ENCODE data around the gene RUVBL2. TPM values are rescaled to one million over a fixed set of nuclear protein-coding genes. Genes with fewer than 3 reads are reported as not detected.

RUVBL2 gene
- total and polyA plus RNA-seq, 10 donors: 32.0 to 58.4 (median 40.4) TPM

DNA sequence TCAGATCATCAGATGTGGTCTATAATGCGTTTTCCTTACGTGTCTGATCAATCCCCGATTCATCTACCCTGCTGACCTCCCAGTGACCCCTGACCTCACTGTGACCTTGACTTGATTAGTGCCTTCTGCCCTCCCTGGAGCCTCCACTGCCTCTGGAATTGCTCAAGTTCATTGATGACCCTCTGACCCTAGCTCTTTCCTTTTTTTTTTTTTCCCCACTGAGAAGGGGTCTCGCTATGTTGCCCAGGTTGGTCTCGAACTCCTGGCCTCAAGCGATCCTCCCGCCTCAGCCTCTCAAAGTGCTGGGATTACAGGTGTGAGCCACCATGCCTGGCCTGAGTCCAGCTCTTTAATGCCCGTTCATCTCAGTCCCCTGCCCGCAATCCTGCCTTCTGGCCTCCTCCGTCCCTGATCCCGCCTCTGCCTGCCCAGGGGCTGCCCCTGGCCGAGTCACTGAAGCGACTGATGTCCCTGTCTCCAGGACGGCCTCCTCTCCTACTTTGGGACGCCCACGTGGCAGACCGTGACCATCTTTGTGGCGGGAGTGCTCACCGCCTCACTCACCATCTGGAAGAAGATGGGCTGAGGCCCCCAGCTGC, 32.5 kb upstream of the RUVBL2 start:
- H3K36me3 ChIP-seq: peaks cover 0 to 50% (median 5%) of the 10 kb centered on the region in 6 donors
- peak overlapping the region in 6 of 8 donors; percentile 83 to 98 (median 97) for H3K27ac ChIP-seq
- DNase-seq: peak; percentile 83
- peaks cover 20 to 86% (median 59%) of the 10 kb centered on the region in 6 donors for H3K4me1 ChIP-seq
- no peaks in the 10 kb centered on the region for H3K9me3 ChIP-seq
- WGBS, 5 donors: 85 to 91% (median 87%) methylated on average over 19 of the region's 19 CpGs
- peak overlapping the region in 1 of 8 donors; percentile 99 for H3K4me3 ChIP-seq
- intact Hi-C loops (cut with DNase I; ENCODE audit: low total_unique reads): loop anchor here (10.0 kb wide), 1 partner anchor 86 kb away; the partner anchor contains the start of gene PPP1R15A
- H3K27me3 ChIP-seq (replicated peaks in 1 of 7): no peaks in the 10 kb centered on the region
- TF ChIP-seq, protein P1, sequence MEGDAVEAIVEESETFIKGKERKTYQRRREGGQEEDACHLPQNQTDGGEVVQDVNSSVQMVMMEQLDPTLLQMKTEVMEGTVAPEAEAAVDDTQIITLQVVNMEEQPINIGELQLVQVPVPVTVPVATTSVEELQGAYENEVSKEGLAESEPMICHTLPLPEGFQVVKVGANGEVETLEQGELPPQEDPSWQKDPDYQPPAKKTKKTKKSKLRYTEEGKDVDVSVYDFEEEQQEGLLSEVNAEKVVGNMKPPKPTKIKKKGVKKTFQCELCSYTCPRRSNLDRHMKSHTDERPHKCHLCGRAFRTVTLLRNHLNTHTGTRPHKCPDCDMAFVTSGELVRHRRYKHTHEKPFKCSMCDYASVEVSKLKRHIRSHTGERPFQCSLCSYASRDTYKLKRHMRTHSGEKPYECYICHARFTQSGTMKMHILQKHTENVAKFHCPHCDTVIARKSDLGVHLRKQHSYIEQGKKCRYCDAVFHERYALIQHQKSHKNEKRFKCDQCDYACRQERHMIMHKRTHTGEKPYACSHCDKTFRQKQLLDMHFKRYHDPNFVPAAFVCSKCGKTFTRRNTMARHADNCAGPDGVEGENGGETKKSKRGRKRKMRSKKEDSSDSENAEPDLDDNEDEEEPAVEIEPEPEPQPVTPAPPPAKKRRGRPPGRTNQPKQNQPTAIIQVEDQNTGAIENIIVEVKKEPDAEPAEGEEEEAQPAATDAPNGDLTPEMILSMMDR (IDR thresholded peaks at IDR 0.05 in 8 of 11, conservative IDR thresholded peaks at IDR 0.05 in 3 of 11): no peak
- TF ChIP-seq POLR2A (IDR thresholded peaks at IDR 0.05) (no peak), POLR2AphosphoS5 (IDR thresholded peaks at IDR 0.05) (peak in 2 of 3 donors; percentile 23 to 66)

DNA sequence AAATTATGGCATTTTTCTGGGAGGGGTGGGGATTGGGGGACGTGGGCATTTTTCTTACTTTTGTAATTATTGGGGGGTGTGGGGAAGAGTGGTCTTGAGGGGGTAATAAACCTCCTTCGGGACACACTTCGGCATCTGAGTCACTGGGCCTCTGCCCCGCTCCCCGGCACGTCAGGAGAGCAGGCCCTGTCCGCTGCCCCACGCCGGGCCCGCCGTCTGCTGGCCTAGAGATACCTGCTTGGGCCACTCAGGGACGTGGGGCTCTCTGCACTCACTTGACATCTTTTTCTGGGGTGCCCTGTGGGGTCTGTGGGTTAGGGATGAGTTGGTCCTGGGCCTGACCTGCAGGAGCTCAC, 32.0 kb upstream of the RUVBL2 start:
- peak; percentile 83 for DNase-seq
- no peaks in the 10 kb centered on the region for H3K9me3 ChIP-seq
- H3K36me3 ChIP-seq: peaks cover under 1 to 50% (median 7%) of the 10 kb centered on the region in 6 donors
- H3K4me3 ChIP-seq: peak overlapping the region in 2 of 8 donors; percentile 24 to 99
- H3K27ac ChIP-seq: peak overlapping the region; percentile 70 to 98 (median 96)
- peaks cover 25 to 86% (median 60%) of the 10 kb centered on the region in 6 donors for H3K4me1 ChIP-seq
- WGBS, 5 donors: 75 to 88% (median 84%) methylated on average over 9 to 12 of the region's 12 CpGs
- no peaks in the 10 kb centered on the region for H3K27me3 ChIP-seq (replicated peaks in 1 of 7)
- TF ChIP-seq POLR2A (IDR thresholded peaks at IDR 0.05) (no peak), POLR2AphosphoS5 (IDR thresholded peaks at IDR 0.05) (no peak)
- TF ChIP-seq, protein P1 (IDR thresholded peaks at IDR 0.05 in 8 of 11, conservative IDR thresholded peaks at IDR 0.05 in 3 of 11): no peak
- intact Hi-C loops (cut with DNase I; ENCODE audit: low total_unique reads): loop anchor here (10.0 kb wide), 1 partner anchor 87 kb away; the partner anchor contains the start of gene PPP1R15A

DNA sequence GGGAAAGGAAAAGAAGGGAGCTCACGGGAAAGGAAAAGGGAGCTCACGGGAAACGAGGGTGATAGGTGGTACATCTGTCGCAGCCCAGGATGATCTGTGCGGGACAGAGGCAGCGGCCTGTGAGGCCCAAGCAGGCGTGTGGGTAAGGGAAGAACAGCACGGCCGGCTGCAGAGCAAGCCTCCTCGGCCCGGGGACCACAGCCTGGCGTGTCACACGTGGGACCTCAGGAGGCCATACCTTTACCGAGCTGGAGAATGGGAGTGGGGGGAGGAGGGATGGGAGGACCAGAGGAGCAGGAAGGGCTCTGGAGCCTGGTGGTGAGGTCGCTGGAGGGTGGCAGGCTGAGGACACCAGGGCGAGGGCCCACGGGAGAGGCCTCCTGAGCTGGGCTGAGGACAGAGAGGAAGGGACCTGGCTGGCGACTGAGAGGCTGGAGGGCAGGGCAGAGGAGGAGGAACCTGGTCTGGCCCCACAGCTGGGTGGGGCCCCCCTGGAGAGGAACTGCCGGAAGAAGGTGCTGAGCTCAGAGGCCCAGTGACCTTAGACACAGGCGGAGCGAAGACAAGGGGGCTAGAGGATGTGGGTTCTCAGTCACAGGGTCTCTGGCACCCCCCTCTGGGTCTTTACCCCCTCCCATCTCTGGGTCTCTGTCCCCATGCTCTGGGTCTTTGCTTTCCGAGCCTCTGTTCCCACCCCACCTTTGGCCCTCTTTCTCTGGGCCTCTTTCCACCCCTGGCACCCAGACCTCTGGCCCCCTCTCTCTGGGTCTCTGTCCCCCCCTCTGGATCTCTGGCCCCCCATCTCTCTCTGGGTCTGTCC, 31.4 kb upstream of the RUVBL2 start:
- intact Hi-C loops (cut with DNase I; ENCODE audit: low total_unique reads): loop anchor here (10.0 kb wide), 1 partner anchor 87 kb away; the partner anchor contains the start of gene PPP1R15A
- peak; percentile 96 for DNase-seq
- Histone ChIP-seq H3K36me3 (peaks cover 3 to 50% (median 13%) of the 10 kb centered on the region in 6 donors), H3K27me3 (replicated peaks in 1 of 7) (no peaks in the 10 kb centered on the region), H3K27ac (peak overlapping the region; percentile 70 to 98 (median 96)), H3K4me3 (peak overlapping the region in 3 of 8 donors; percentile 14 to 99 (median 24)), H3K4me1 (peaks cover 31 to 91% (median 66%) of the 10 kb centered on the region in 6 donors), H3K9me3 (no peaks in the 10 kb centered on the region)
- TF ChIP-seq POLR2AphosphoS5 (IDR thresholded peaks at IDR 0.05): peak; percentile 90 to 91 (median 91)
- TF ChIP-seq POLR2A (IDR thresholded peaks at IDR 0.05): peak in 2 of 3 donors; percentile 53 to 61
- TF ChIP-seq, protein P1 (IDR thresholded peaks at IDR 0.05 in 8 of 11, conservative IDR thresholded peaks at IDR 0.05 in 3 of 11): no peak
- 25 to 37% (median 27%) methylated on average over 21 to 22 of the region's 22 CpGs for WGBS, 5 donors
